Measurements from ENCODE around the gene UAP1L1. TPM values are rescaled to one million over a fixed set of nuclear protein-coding genes. Genes with fewer than 3 reads are reported as not detected.
A peak's percentile ranks its signal among the peaks of the same experiment; 100 is the strongest.

The UAP1L1 gene
- total and polyA plus RNA-seq, 9 of the 15 experiments (the other 6 are each of a cell fraction or from before 2014, with no cell fraction given): 0.20 to 8.6 (median 3.7) TPM

DNA sequence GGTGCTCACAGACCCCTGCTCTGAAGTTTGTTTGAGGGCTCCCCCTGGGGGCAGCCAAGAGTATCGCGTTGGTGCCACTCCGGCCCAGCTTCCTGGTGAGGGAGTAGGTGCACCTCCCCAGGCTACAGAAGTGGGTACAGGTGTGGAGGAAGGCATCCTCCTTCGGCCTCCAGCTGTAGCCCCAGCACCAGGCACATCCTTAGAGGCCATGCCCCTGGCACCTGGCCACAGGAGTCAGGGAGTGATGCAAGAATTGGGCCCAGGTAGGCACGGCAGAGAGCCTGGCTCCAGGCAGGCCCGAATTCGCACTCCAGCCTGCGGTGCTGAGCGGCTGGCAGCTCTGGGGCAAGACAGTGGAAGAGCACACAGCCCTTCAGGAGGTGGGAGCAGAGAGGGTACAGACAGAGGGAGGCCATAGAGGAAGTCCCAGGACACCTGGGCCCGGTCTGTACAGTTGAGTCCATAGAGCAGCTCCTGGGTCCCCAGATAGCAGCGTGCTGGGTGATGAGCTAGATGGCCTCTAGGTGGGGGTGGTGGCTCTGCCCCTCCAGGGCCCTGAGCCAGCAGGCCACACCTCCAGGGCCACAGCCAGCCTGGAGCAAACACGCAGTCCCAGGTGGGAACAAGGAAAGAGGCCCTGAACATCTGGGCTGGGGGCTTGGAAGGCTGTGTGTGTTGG, 9.3 kb upstream of the UAP1L1 start (continued):
- TF ChIP-seq, protein P1, sequence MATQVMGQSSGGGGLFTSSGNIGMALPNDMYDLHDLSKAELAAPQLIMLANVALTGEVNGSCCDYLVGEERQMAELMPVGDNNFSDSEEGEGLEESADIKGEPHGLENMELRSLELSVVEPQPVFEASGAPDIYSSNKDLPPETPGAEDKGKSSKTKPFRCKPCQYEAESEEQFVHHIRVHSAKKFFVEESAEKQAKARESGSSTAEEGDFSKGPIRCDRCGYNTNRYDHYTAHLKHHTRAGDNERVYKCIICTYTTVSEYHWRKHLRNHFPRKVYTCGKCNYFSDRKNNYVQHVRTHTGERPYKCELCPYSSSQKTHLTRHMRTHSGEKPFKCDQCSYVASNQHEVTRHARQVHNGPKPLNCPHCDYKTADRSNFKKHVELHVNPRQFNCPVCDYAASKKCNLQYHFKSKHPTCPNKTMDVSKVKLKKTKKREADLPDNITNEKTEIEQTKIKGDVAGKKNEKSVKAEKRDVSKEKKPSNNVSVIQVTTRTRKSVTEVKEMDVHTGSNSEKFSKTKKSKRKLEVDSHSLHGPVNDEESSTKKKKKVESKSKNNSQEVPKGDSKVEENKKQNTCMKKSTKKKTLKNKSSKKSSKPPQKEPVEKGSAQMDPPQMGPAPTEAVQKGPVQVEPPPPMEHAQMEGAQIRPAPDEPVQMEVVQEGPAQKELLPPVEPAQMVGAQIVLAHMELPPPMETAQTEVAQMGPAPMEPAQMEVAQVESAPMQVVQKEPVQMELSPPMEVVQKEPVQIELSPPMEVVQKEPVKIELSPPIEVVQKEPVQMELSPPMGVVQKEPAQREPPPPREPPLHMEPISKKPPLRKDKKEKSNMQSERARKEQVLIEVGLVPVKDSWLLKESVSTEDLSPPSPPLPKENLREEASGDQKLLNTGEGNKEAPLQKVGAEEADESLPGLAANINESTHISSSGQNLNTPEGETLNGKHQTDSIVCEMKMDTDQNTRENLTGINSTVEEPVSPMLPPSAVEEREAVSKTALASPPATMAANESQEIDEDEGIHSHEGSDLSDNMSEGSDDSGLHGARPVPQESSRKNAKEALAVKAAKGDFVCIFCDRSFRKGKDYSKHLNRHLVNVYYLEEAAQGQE (IDR thresholded peaks at IDR 0.05; ENCODE audit: borderline replicate concordance): peak; percentile 32; the same call in 1 of the 2 replicates
- TF ChIP-seq, protein P1 (CRISPR knock-in tag; IDR thresholded peaks at IDR 0.05; ENCODE audit: low read depth): 0 out of 2 replicates have a peak, but pooled peaks have one; percentile 44
- TF ChIP-seq BHLHE40 (IDR thresholded peaks at IDR 0.05; ENCODE audit: low read length): 0 out of 2 replicates have a peak, but pooled peaks have one; percentile 5
- TF ChIP-seq, protein P2, sequence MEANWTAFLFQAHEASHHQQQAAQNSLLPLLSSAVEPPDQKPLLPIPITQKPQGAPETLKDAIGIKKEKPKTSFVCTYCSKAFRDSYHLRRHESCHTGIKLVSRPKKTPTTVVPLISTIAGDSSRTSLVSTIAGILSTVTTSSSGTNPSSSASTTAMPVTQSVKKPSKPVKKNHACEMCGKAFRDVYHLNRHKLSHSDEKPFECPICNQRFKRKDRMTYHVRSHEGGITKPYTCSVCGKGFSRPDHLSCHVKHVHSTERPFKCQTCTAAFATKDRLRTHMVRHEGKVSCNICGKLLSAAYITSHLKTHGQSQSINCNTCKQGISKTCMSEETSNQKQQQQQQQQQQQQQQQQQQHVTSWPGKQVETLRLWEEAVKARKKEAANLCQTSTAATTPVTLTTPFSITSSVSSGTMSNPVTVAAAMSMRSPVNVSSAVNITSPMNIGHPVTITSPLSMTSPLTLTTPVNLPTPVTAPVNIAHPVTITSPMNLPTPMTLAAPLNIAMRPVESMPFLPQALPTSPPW (CRISPR knock-in tag; IDR thresholded peaks at IDR 0.05): no peak
- no peak for TF ChIP-seq CCAR2 (IDR thresholded peaks at IDR 0.05; ENCODE audit: low read depth, low read length)
- TF ChIP-seq HDAC2 (IDR thresholded peaks at IDR 0.05): peak; percentile 52; the same call in 1 of the 2 replicates
- peak; percentile 36 for TF ChIP-seq CREM (IDR thresholded peaks at IDR 0.05; ENCODE audit: low read depth)
- peak; percentile 48; the same call in 1 of the 2 replicates for TF ChIP-seq SMAD4 (CRISPR knock-in tag; conservative IDR thresholded peaks at IDR 0.05)
- TF ChIP-seq, protein P3, sequence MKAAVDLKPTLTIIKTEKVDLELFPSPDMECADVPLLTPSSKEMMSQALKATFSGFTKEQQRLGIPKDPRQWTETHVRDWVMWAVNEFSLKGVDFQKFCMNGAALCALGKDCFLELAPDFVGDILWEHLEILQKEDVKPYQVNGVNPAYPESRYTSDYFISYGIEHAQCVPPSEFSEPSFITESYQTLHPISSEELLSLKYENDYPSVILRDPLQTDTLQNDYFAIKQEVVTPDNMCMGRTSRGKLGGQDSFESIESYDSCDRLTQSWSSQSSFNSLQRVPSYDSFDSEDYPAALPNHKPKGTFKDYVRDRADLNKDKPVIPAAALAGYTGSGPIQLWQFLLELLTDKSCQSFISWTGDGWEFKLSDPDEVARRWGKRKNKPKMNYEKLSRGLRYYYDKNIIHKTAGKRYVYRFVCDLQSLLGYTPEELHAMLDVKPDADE (conservative IDR thresholded peaks at IDR 0.05; ENCODE audit: control insufficient read depth, low read depth, low read length): 0 out of 2 replicates have a peak, but pooled peaks have one; percentile 29
- TF ChIP-seq, protein P4, sequence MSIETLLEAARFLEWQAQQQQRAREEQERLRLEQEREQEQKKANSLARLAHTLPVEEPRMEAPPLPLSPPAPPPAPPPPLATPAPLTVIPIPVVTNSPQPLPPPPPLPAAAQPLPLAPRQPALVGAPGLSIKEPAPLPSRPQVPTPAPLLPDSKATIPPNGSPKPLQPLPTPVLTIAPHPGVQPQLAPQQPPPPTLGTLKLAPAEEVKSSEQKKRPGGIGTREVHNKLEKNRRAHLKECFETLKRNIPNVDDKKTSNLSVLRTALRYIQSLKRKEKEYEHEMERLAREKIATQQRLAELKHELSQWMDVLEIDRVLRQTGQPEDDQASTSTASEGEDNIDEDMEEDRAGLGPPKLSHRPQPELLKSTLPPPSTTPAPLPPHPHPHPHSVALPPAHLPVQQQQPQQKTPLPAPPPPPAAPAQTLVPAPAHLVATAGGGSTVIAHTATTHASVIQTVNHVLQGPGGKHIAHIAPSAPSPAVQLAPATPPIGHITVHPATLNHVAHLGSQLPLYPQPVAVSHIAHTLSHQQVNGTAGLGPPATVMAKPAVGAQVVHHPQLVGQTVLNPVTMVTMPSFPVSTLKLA (conservative IDR thresholded peaks at IDR 0.05): peak; percentile 33 to 47; a peak in 2 of 4 replicates
- TF ChIP-seq SRSF7 (optimal IDR thresholded peaks at IDR 0.05; ENCODE audit: low read depth, low read length): no peak
- TF ChIP-seq NCOA1 (IDR thresholded peaks at IDR 0.05; ENCODE audit: low read depth): no peak
- TF ChIP-seq ZZZ3 (IDR thresholded peaks at IDR 0.05): no peak
- peak; percentile 69 for TF ChIP-seq GABPB1 (CRISPR knock-in tag; IDR thresholded peaks at IDR 0.05)
- TF ChIP-seq ZBTB7A (IDR thresholded peaks at IDR 0.05; ENCODE audit: borderline replicate concordance, control insufficient read depth, low read depth, low read length): peak; percentile 69; the same call in 1 of the 2 replicates

All from K562 (cell line).